IMR-90 (cell line): ENCODE measurements around the gene WDR91. TPM values are rescaled to one million over a fixed set of nuclear protein-coding genes. Genes with fewer than 3 reads are reported as not detected.

Experiments used
- ATAC-seq: fragments of 200-7000 bp; cut with Tn5 transposase; 2 replicates; pipeline ENCODE4 v1.9.1; 2020; ENCODE audit warnings: low read depth, mild to moderate bottlenecking, moderate library complexity
- BruUV-seq: library from RNA; stranded (reverse); fragments of 400-500 nt; replicated peaks from 2 replicates; lab custom pipeline; 2021; lab: Mats Ljungman, UMichigan
- CTCF ChIA-PET: fragments of 300-600 bp; formaldehyde crosslinking; extraction: SDS; loops from one replicate; lab custom pipeline; 2021; ENCODE audit warnings: antibody characterized with exemption; lab: Yijun Ruan, JAX
- POLR2A ChIA-PET: fragments of 300-600 bp; sonication (Branson Sonifier 250); formaldehyde crosslinking; loops from one replicate; lab custom pipeline; 2022; ENCODE audit warnings: antibody characterized with exemption; ENCODE audit not compliant: unreplicated experiment; lab: Charles Lee
- DNase-seq: peaks from one replicate; pipeline ENCODE4 v3.0.0; 2013
- H2AFZ ChIP-seq: replicated peaks from 2 replicates; pipeline ENCODE3; 2013; ENCODE audit warnings: low read length, mild to moderate bottlenecking; ENCODE audit not compliant: poor library complexity
- H2AK5ac ChIP-seq: 2 replicates; pipeline ENCODE4 v1.6.1; 2013; ENCODE audit warnings: low read depth, low read length, inconsistent platforms
- H2AK9ac ChIP-seq: replicated peaks from 2 replicates; pipeline ENCODE3; 2013; ENCODE audit warnings: mild to moderate bottlenecking, low read depth, low read length, moderate library complexity; ENCODE audit not compliant: poor library complexity
- H2BK120ac ChIP-seq: 2 replicates; pipeline ENCODE4 v1.6.1; 2013; ENCODE audit warnings: low read depth, low read length, inconsistent platforms
- H2BK15ac ChIP-seq: 3 replicates; pipeline ENCODE4 v1.6.1; 2013; ENCODE audit warnings: low read depth, low read length, inconsistent platforms
- H2BK20ac ChIP-seq: 2 replicates; pipeline ENCODE4 v1.6.1; 2013; ENCODE audit warnings: low read depth, mild to moderate bottlenecking, inconsistent platforms, low read length, moderate library complexity
- H2BK5ac ChIP-seq: 2 replicates; pipeline ENCODE4 v1.6.1; 2013; ENCODE audit warnings: mild to moderate bottlenecking, low read depth, low read length, inconsistent platforms; ENCODE audit not compliant: poor library complexity, severe bottlenecking
- H3K14ac ChIP-seq: replicated peaks from 2 replicates; pipeline ENCODE4 v1.6.1; 2013; ENCODE audit warnings: low read depth, low read length, inconsistent platforms
- H3K18ac ChIP-seq: 2 replicates; pipeline ENCODE4 v1.6.1; 2013; ENCODE audit warnings: low read depth, low read length, control low read depth
- H3K23ac ChIP-seq: 2 replicates; pipeline ENCODE4 v1.6.1; 2013; ENCODE audit warnings: low read depth, low read length, inconsistent platforms
- H3K27ac ChIP-seq: 2 replicates; pipeline ENCODE4 v1.5.1; 2013; ENCODE audit warnings: mild to moderate bottlenecking, control low read depth, low read length; ENCODE audit not compliant: insufficient read depth
- H3K27me3 ChIP-seq: 2 replicates; pipeline ENCODE4 v1.6.1; 2013; ENCODE audit warnings: low read length; ENCODE audit not compliant: control insufficient read depth, insufficient read depth
- H3K36me3 ChIP-seq: 2 replicates; pipeline ENCODE4 v1.6.1; 2013; ENCODE audit warnings: low read length, mixed read lengths; ENCODE audit not compliant: control insufficient read depth, insufficient read depth
- H3K4ac ChIP-seq: 2 replicates; pipeline ENCODE4 v1.6.1; 2013; ENCODE audit warnings: low read depth, low read length, inconsistent platforms
- H3K4me1 ChIP-seq: 2 replicates; pipeline ENCODE4 v1.6.1; 2013; ENCODE audit warnings: low read length, mixed read lengths; ENCODE audit not compliant: control insufficient read depth, insufficient read depth
- H3K4me2 ChIP-seq: 2 replicates; pipeline ENCODE4 v1.6.1; 2013; ENCODE audit warnings: low read depth, mild to moderate bottlenecking, control low read depth, low read length, moderate library complexity
- H3K4me3 ChIP-seq: 2 replicates; pipeline ENCODE4 v1.5.1; 2013; ENCODE audit warnings: low read depth, mild to moderate bottlenecking, control low read depth, low read length, moderate library complexity; ENCODE audit not compliant: insufficient read depth
- H3K56ac ChIP-seq: 2 replicates; pipeline ENCODE4 v1.6.1; 2013; ENCODE audit warnings: low read length, inconsistent platforms; ENCODE audit not compliant: insufficient read depth; ENCODE audit errors: extremely low read depth
- H3K79me1 ChIP-seq, 2 experiments: 2 replicates each; pipeline ENCODE4 v1.6.1; 2013; ENCODE audit warnings: low read length in 2 of 2, inconsistent platforms in 1 of 2, low read depth in 1 of 2
- H3K9ac ChIP-seq: 2 replicates; pipeline ENCODE4 v1.6.1; 2013; ENCODE audit warnings: low read depth, low read length, control low read depth
- H3K9me1 ChIP-seq: 2 replicates; pipeline ENCODE4 v1.6.1; 2013; ENCODE audit warnings: low read length, inconsistent platforms; ENCODE audit not compliant: insufficient read depth
- H3K9me3 ChIP-seq: 2 replicates; pipeline ENCODE4 v1.6.1; 2013; ENCODE audit warnings: low read length; ENCODE audit not compliant: control insufficient read depth, insufficient read depth
- H4K20me1 ChIP-seq: 2 replicates; pipeline ENCODE4 v1.6.1; 2013; ENCODE audit warnings: low read length, inconsistent platforms; ENCODE audit not compliant: insufficient read depth
- H4K5ac ChIP-seq: 2 replicates; pipeline ENCODE4 v1.6.1; 2013; ENCODE audit warnings: mild to moderate bottlenecking, low read depth, low read length, control low read depth
- H4K8ac ChIP-seq, 2 experiments: 2 replicates each; pipeline ENCODE4 v1.6.1; 2013; ENCODE audit warnings: low read depth in 2 of 2, low read length in 2 of 2, control low read depth in 1 of 2, inconsistent platforms in 1 of 2
- H4K91ac ChIP-seq: 2 replicates; pipeline ENCODE4 v1.6.1; 2013; ENCODE audit warnings: low read depth, low read length, inconsistent platforms; ENCODE audit not compliant: insufficient read depth
- CHD1 ChIP-seq: IDR thresholded peaks from 2 replicates; pipeline ENCODE4 v1.6.1; 2012; ENCODE audit warnings: low read depth, low read length, improper control_type of control experiment
- FOS ChIP-seq: fragments of 150-350 bp; IDR thresholded peaks from 2 replicates; pipeline ENCODE4 v1.6.1; 2016; ENCODE audit warnings: low read depth, low read length
- MXI1 ChIP-seq: IDR thresholded peaks from 2 replicates; pipeline ENCODE4 v1.6.1; 2012; ENCODE audit warnings: low read depth, mild to moderate bottlenecking, low read length, moderate library complexity, borderline replicate concordance
- POLR2A ChIP-seq: IDR thresholded peaks from 2 replicates; pipeline ENCODE4 v1.6.1; 2012; ENCODE audit warnings: mild to moderate bottlenecking, low read depth, low read length
- RCOR1 ChIP-seq: IDR thresholded peaks from 2 replicates; pipeline ENCODE4 v1.6.1; 2012; ENCODE audit warnings: mild to moderate bottlenecking, low read length, improper control_type of control experiment; ENCODE audit not compliant: insufficient replicate concordance
- RFX5 ChIP-seq: IDR thresholded peaks from 2 replicates; pipeline ENCODE4 v1.8.0; 2012; ENCODE audit warnings: low read depth, mild to moderate bottlenecking, low read length, moderate library complexity
- WGBS, 2 experiments: methylation state at CpG; one replicate each; pipeline versions ENCODE4 v1.1.5 to v1.1.7; 2013; ENCODE audit warnings: missing lambda C conversion rate in 2 of 2; ENCODE audit not compliant: insufficient read length in 1 of 2; ENCODE audit errors: extremely low coverage in 2 of 2; 5-methylcytosine and 5-hydroxymethylcytosine counted together
- dilution Hi-C: fragments of 300-500 bp; cut with HindIII; formaldehyde crosslinking; loops from one replicate; pipeline ENCODE4 v1.14.3; 2018; ENCODE audit warnings: low sequenced_read_pairs; ENCODE audit not compliant: unreplicated experiment
- in situ Hi-C: fragments of 300-500 bp; cut with MboI; formaldehyde crosslinking; loops from 3 replicates; pipeline ENCODE4 v1.14.3; 2019; ENCODE audit warnings: low sequenced_read_pairs, inconsistent platforms, mixed read lengths
- intact Hi-C: fragments of 100-400 bp; cut with micrococcal nuclease; formaldehyde crosslinking; loops from 2 replicates; pipeline ENCODE4 v1.10.0; 2022
- polyA plus RNA-seq, 3 experiments: library from polyadenylated mRNA; depleted of rRNA; stranded (reverse); fragments of >200 nt; gene quantifications; 2 replicates each; pipeline ENCODE4 v1.2.3, GENCODE V29; 2012; ENCODE audit warnings: low replicate concordance in 1 of 3
- total RNA-seq: library from RNA; depleted of rRNA; stranded (reverse); fragments of >200 nt; gene quantifications from 2 replicates; pipeline ENCODE4 v1.2.3, GENCODE V29; 2012
- TF ChIP-seq, protein P1 (sequence below): conservative IDR thresholded peaks from 2 replicates; pipeline ENCODE4 v1.5.1; 2012; ENCODE audit warnings: mild to moderate bottlenecking, low read depth, low read length, improper control_type of control experiment
- TF ChIP-seq, protein P2 (sequence below): fragments of 150-350 bp; IDR thresholded peaks from 2 replicates; pipeline ENCODE4 v1.6.1; 2017; ENCODE audit warnings: mild to moderate bottlenecking, antibody characterized with exemption, low read length, low read depth

Gene WDR91
- total and polyA plus RNA-seq, 2 of the 4 experiments (the other 2 are of a cell fraction) = 5.2 to 10.3 TPM

GRCh38 chr7:135179321-135179925, 31.9 kb downstream of the WDR91 start:
- Histone ChIP-seq H2BK5ac (no peak overlapping the region), H2BK120ac (no peak overlapping the region), H3K18ac (no peak overlapping the region), H3K9me1 (no peaks in the 10 kb centered on the region; the same call in 1 of the 2 replicates), H3K9ac (no peak overlapping the region), H2BK15ac (no peak overlapping the region), H3K23ac (no peak overlapping the region), H3K4me3 (no peak overlapping the region), H3K27ac (no peak overlapping the region), H2AFZ (no peak overlapping the region), H3K79me1 (no peaks in the 10 kb centered on the region), H3K9me3 (peaks cover 42% of the 10 kb centered on the region), H3K14ac (no peak overlapping the region), H2BK20ac (no peak overlapping the region), H3K4me2 (no peak overlapping the region), H4K8ac (no peak overlapping the region), H2AK9ac (no peak overlapping the region), H3K4ac (no peak overlapping the region), H4K91ac (no peak overlapping the region), H4K20me1 (no peaks in the 10 kb centered on the region), H3K56ac (no peak overlapping the region), H2AK5ac (no peak overlapping the region), H3K4me1 (no peaks in the 10 kb centered on the region), H4K5ac (no peak overlapping the region), H3K36me3 (peaks cover 15% of the 10 kb centered on the region), H3K27me3 (no peaks in the 10 kb centered on the region)
- dilution Hi-C loops = no loop called here
- BruUV-seq = no TSS peak
- DNase-seq (no peak), ATAC-seq (no peak)
- intact Hi-C loops = no loop called here
- ChIA-PET CTCF (interaction anchor here (0.6 kb wide), 1 partner anchor 25 kb away, joined by 3 read pairs; no protein-coding TSS in a partner anchor), POLR2A (no interaction called here)
- TF ChIP-seq RCOR1 = no peak
- TF ChIP-seq POLR2A = no peak
- TF ChIP-seq FOS = no peak
- no peak for TF ChIP-seq CHD1
- TF ChIP-seq RFX5 = no peak
- TF ChIP-seq, protein P1, sequence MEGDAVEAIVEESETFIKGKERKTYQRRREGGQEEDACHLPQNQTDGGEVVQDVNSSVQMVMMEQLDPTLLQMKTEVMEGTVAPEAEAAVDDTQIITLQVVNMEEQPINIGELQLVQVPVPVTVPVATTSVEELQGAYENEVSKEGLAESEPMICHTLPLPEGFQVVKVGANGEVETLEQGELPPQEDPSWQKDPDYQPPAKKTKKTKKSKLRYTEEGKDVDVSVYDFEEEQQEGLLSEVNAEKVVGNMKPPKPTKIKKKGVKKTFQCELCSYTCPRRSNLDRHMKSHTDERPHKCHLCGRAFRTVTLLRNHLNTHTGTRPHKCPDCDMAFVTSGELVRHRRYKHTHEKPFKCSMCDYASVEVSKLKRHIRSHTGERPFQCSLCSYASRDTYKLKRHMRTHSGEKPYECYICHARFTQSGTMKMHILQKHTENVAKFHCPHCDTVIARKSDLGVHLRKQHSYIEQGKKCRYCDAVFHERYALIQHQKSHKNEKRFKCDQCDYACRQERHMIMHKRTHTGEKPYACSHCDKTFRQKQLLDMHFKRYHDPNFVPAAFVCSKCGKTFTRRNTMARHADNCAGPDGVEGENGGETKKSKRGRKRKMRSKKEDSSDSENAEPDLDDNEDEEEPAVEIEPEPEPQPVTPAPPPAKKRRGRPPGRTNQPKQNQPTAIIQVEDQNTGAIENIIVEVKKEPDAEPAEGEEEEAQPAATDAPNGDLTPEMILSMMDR = no peak
- TF ChIP-seq, protein P2, sequence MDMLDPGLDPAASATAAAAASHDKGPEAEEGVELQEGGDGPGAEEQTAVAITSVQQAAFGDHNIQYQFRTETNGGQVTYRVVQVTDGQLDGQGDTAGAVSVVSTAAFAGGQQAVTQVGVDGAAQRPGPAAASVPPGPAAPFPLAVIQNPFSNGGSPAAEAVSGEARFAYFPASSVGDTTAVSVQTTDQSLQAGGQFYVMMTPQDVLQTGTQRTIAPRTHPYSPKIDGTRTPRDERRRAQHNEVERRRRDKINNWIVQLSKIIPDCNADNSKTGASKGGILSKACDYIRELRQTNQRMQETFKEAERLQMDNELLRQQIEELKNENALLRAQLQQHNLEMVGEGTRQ = no peak
- no peak for TF ChIP-seq MXI1
- WGBS, 2 experiments = 89% methylated on average over 7 of the region's 8 CpGs; no CpG with 5 or more reads in 1 of the 2 experiments
- in situ Hi-C loops = no loop called here
